Fibroblast of lung (primary cell): Measurements from ENCODE around the gene PDE6G. TPM values are rescaled to one million over a fixed set of nuclear protein-coding genes. Genes with fewer than 3 reads are reported as not detected.

Experiments used
- DNase-seq, 2 donors: peaks; one replicate each; pipeline versions ENCODE4 v3.0.0 to v3.0.0-alpha.2; 2010; ENCODE audit warnings: low read depth in 2 of 2
- H2AFZ ChIP-seq: 2 replicates; pipeline ENCODE4 v1.5.1; 2012; ENCODE audit warnings: low read length, control low read depth, inconsistent platforms
- H3K27ac ChIP-seq: 2 replicates; pipeline ENCODE4 v1.5.1; 2011; ENCODE audit warnings: low read length, control low read depth; ENCODE audit not compliant: insufficient read depth
- H3K27me3 ChIP-seq: 2 replicates; pipeline ENCODE4 v1.5.1; 2011; ENCODE audit warnings: mild to moderate bottlenecking, low read length; ENCODE audit not compliant: control insufficient read depth, insufficient read depth
- H3K36me3 ChIP-seq: 2 replicates; pipeline ENCODE4 v1.5.1; 2011; ENCODE audit warnings: low read length; ENCODE audit not compliant: control insufficient read depth, insufficient read depth
- H3K4me1 ChIP-seq: 2 replicates; pipeline ENCODE4 v1.5.1; 2011; ENCODE audit warnings: low read length; ENCODE audit not compliant: control insufficient read depth, insufficient read depth; ENCODE audit errors: extremely low read depth
- H3K4me2 ChIP-seq: 2 replicates; pipeline ENCODE4 v1.5.1; 2011; ENCODE audit warnings: low read length, control low read depth; ENCODE audit not compliant: insufficient read depth; ENCODE audit errors: extremely low read depth
- H3K4me3 ChIP-seq, 4 experiments: fragments of 200-600 bp in 1 of 4; sonication (generic) in 1 of 4; replicated peaks in 1 of 4; 2 replicates each; pipeline ENCODE4 v1.5.1; 2011 to 2016; ENCODE audit warnings: low read length in 4 of 4, low read depth in 3 of 4, mild to moderate bottlenecking in 3 of 4, control low read depth in 2 of 4, inconsistent platforms in 1 of 4, mixed read lengths in 1 of 4; ENCODE audit not compliant: insufficient read depth in 1 of 4; ENCODE audit errors: control extremely low read depth in 1 of 4
- H3K79me2 ChIP-seq: 2 replicates; pipeline ENCODE4 v1.5.1; 2012; ENCODE audit warnings: mild to moderate bottlenecking, low read length, inconsistent platforms; ENCODE audit not compliant: control insufficient read depth, insufficient read depth
- H3K9ac ChIP-seq: 2 replicates; pipeline ENCODE4 v1.5.1; 2011; ENCODE audit warnings: mild to moderate bottlenecking, low read length, control low read depth; ENCODE audit not compliant: insufficient read depth
- H3K9me3 ChIP-seq: 2 replicates; pipeline ENCODE4 v1.5.1; 2012; ENCODE audit warnings: low read depth, low read length; ENCODE audit not compliant: control insufficient read depth, insufficient read depth
- H4K20me1 ChIP-seq: 2 replicates; pipeline ENCODE4 v1.5.1; 2011; ENCODE audit warnings: low read length; ENCODE audit not compliant: control insufficient read depth, insufficient read depth; ENCODE audit errors: extremely low read depth
- CTCF ChIP-seq, 2 donors: IDR thresholded peaks in 1 of 2; conservative IDR thresholded peaks in 1 of 2; 1 replicate in 1 of 2; 2 replicates in 1 of 2; pipeline ENCODE4 v1.5.1; 2011 to 2012; ENCODE audit warnings: low read length in 2 of 2, control low read depth in 1 of 2, inconsistent platforms in 1 of 2, low read depth in 1 of 2, mild to moderate bottlenecking in 1 of 2
- EZH2 ChIP-seq: IDR thresholded peaks from 2 replicates; pipeline ENCODE4 v1.5.1; 2012; ENCODE audit warnings: low read length, control low read depth, mild to moderate bottlenecking; ENCODE audit errors: missing control alignments
- polyA plus RNA-seq, 2 donors: library from polyadenylated mRNA; depleted of rRNA in 1 of 2; stranded (reverse) in 1 of 2; unstranded in 1 of 2; fragments of >200 nt; gene quantifications; 2 replicates each; pipeline ENCODE4 v1.2.1, GENCODE V29; 2011 to 2012; ENCODE audit warnings: missing spikeins in 1 of 2
- total RNA-seq: library from RNA; depleted of rRNA; stranded (reverse); fragments of >200 nt; gene quantifications from 2 replicates; pipeline ENCODE4 v1.2.1, GENCODE V29; 2014

The PDE6G gene
- total and polyA plus RNA-seq, 2 donors (not counting 1 experiment from before 2014, with no cell fraction given) = 0.17 to 0.64 TPM

- Histone ChIP-seq H3K79me2 (peaks cover 24% of the 10 kb centered on the region), H4K20me1 (no peaks in the 10 kb centered on the region), H3K36me3 (peaks cover 16% of the 10 kb centered on the region), H3K9ac (no peak overlapping the region), H3K27me3 (no peaks in the 10 kb centered on the region), H3K4me3 (no peak overlapping the region), H2AFZ (no peak overlapping the region), H3K27ac (no peak overlapping the region), H3K4me1 (peaks cover 3% of the 10 kb centered on the region), H3K4me2 (no peak overlapping the region), H3K9me3 (no peaks in the 10 kb centered on the region)
- no peak for TF ChIP-seq CTCF (conservative IDR thresholded peaks at IDR 0.05 in 1 of 2, IDR thresholded peaks at IDR 0.05 in 1 of 2; ENCODE audit: low read depth in 1 of 2, low read length in 2 of 2)
- TF ChIP-seq EZH2 = no peak
- no peak for DNase-seq
Measured at GRCh38 chr17:81609541-81610311, 46.6 kb downstream of the PDE6G start.

- H3K79me2 ChIP-seq = peaks cover 19% of the 10 kb centered on the region
Measured at GRCh38 chr17:81608605-81609004, 47.7 kb downstream of the PDE6G start.

GRCh38 chr17:81608082-81608481, 48.3 kb downstream of the PDE6G start:
- no peak overlapping the region for H3K4me3 ChIP-seq
- H3K9ac ChIP-seq = no peak overlapping the region
- no peaks in the 10 kb centered on the region for H3K4me1 ChIP-seq
- no peak overlapping the region for H2AFZ ChIP-seq
- no peak overlapping the region for H3K27ac ChIP-seq
- peaks cover 18% of the 10 kb centered on the region for H3K36me3 ChIP-seq
- peak; percentile 15 to 55 for DNase-seq
- no peaks in the 10 kb centered on the region for H3K27me3 ChIP-seq
- TF ChIP-seq EZH2 (no peak), CTCF (conservative IDR thresholded peaks at IDR 0.05 in 1 of 2, IDR thresholded peaks at IDR 0.05 in 1 of 2; ENCODE audit: low read depth in 1 of 2, low read length in 2 of 2) (no peak)
- H3K4me2 ChIP-seq = no peak overlapping the region
- no peaks in the 10 kb centered on the region for H3K9me3 ChIP-seq
- H4K20me1 ChIP-seq = no peaks in the 10 kb centered on the region
- peaks cover 14% of the 10 kb centered on the region for H3K79me2 ChIP-seq

More at GRCh38 chr17:81608605-81609004, 47.7 kb downstream of the PDE6G start:
- DNase-seq = peak in 1 of 2 donors; percentile 51
- Histone ChIP-seq H3K27me3 (no peaks in the 10 kb centered on the region), H3K36me3 (peaks cover 19% of the 10 kb centered on the region), H3K4me1 (no peaks in the 10 kb centered on the region), H2AFZ (no peak overlapping the region), H3K27ac (no peak overlapping the region), H3K4me2 (no peak overlapping the region), H4K20me1 (no peaks in the 10 kb centered on the region), H3K9ac (no peak overlapping the region), H3K4me3 (no peak overlapping the region), H3K9me3 (no peaks in the 10 kb centered on the region)
- TF ChIP-seq EZH2 (no peak), CTCF (conservative IDR thresholded peaks at IDR 0.05 in 1 of 2, IDR thresholded peaks at IDR 0.05 in 1 of 2; ENCODE audit: low read depth in 1 of 2, low read length in 2 of 2) (no peak)
